CD14-positive monocyte (primary cell): Measurements from ENCODE around the gene FOCAD. TPM values are rescaled to one million over a fixed set of nuclear protein-coding genes. Genes with fewer than 3 reads are reported as not detected.
"Not testable (repeated sequence)": the region's sequence is repeated elsewhere in the genome, so short reads cannot be mapped to it uniquely, and the experiment has no call there.

Experiments
- DNase-seq, 3 donors: peaks; one replicate each; pipeline ENCODE4 v3.0.0-alpha.2; 2011 to 2022
- H2AFZ ChIP-seq: 2 replicates; pipeline ENCODE4 v1.6.0; 2012; ENCODE audit warnings: mild to moderate bottlenecking, low read depth, low read length, inconsistent platforms; ENCODE audit not compliant: insufficient read depth, poor library complexity, severe bottlenecking
- H3K27ac ChIP-seq, 2 donors: 1 replicate in 1 of 2; 2 replicates in 1 of 2; pipeline ENCODE4 v1.5.1; 2012 to 2013; ENCODE audit warnings: low read length in 2 of 2, control low read depth in 1 of 2, inconsistent platforms in 1 of 2, low read depth in 1 of 2, mild to moderate bottlenecking in 1 of 2
- H3K27me3 ChIP-seq, 2 donors: one replicate each; pipeline versions ENCODE4 v1.6.0 to v1.6.1; 2011 to 2013; ENCODE audit warnings: low read length in 2 of 2; ENCODE audit not compliant: control insufficient read depth in 2 of 2, insufficient read depth in 2 of 2
- H3K36me3 ChIP-seq, 2 donors: replicated peaks in 1 of 2; 1 replicate in 1 of 2; 2 replicates in 1 of 2; pipeline versions ENCODE4 v1.5.1 to v1.6.1; 2012 to 2013; ENCODE audit warnings: low read length in 2 of 2, control low read depth in 1 of 2, inconsistent platforms in 1 of 2, mild to moderate bottlenecking in 1 of 2; ENCODE audit not compliant: insufficient read depth in 2 of 2, control insufficient read depth in 1 of 2
- H3K4me1 ChIP-seq, 2 donors: 1 replicate in 1 of 2; 2 replicates in 1 of 2; pipeline versions ENCODE4 v1.5.1 to v1.6.1; 2012 to 2013; ENCODE audit warnings: low read length in 2 of 2, control low read depth in 1 of 2, inconsistent platforms in 1 of 2, mild to moderate bottlenecking in 1 of 2, moderate library complexity in 1 of 2; ENCODE audit not compliant: insufficient read depth in 2 of 2, control insufficient read depth in 1 of 2
- H3K4me2 ChIP-seq: replicated peaks from 2 replicates; pipeline ENCODE3; 2012; ENCODE audit warnings: low read length, moderate library complexity, mild to moderate bottlenecking; ENCODE audit not compliant: poor library complexity, severe bottlenecking; ENCODE audit errors: extremely low read depth
- H3K4me3 ChIP-seq, 3 experiments: fragments of 200-600 bp in 1 of 3; sonication (generic) in 1 of 3; replicated peaks in 1 of 3; 1 replicate in 2 of 3; 2 replicates in 1 of 3; pipeline ENCODE4 v1.5.1; 2011 to 2013; ENCODE audit warnings: low read length in 3 of 3, mild to moderate bottlenecking in 3 of 3, control low read depth in 2 of 3, low read depth in 2 of 3, inconsistent platforms in 1 of 3, moderate library complexity in 1 of 3
- H3K79me2 ChIP-seq: 2 replicates; pipeline ENCODE4 v1.6.0; 2012; ENCODE audit warnings: mild to moderate bottlenecking, control low read depth, inconsistent platforms, low read length, moderate library complexity; ENCODE audit not compliant: insufficient read depth
- H3K9ac ChIP-seq: 2 replicates; pipeline ENCODE4 v1.6.0; 2017; ENCODE audit warnings: low read length, mild to moderate bottlenecking; ENCODE audit not compliant: insufficient read depth, poor library complexity, severe bottlenecking
- H3K9me3 ChIP-seq, 2 donors: replicated peaks in 1 of 2; 1 replicate in 1 of 2; 2 replicates in 1 of 2; pipeline versions ENCODE4 v1.5.1 to v1.6.1; 2012 to 2013; ENCODE audit warnings: low read length in 2 of 2, control low read depth in 1 of 2; ENCODE audit not compliant: control insufficient read depth in 1 of 2, insufficient read depth in 1 of 2
- H4K20me1 ChIP-seq: 2 replicates; pipeline ENCODE4 v1.6.0; 2012; ENCODE audit warnings: mild to moderate bottlenecking, low read length, control low read depth, moderate library complexity; ENCODE audit not compliant: insufficient read depth
- H3K27ac Mint-ChIP-seq, 7 donors: one replicate each; pipeline ENCODE4 v1.8.0; 2020; ENCODE audit warnings: mild to moderate bottlenecking in 7 of 7, mixed read lengths in 7 of 7, moderate library complexity in 6 of 7, inconsistent platforms in 2 of 7
- H3K27me3 Mint-ChIP-seq, 3 donors: one replicate each; pipeline ENCODE4 v1.8.0; 2021 to 2022; ENCODE audit warnings: low read depth in 3 of 3, mild to moderate bottlenecking in 3 of 3, mixed read lengths in 3 of 3, moderate library complexity in 3 of 3, inconsistent platforms in 1 of 3
- H3K36me3 Mint-ChIP-seq, 2 donors: one replicate each; pipeline ENCODE4 v1.8.0; 2020; ENCODE audit warnings: mixed read lengths in 2 of 2, inconsistent platforms in 1 of 2, mild to moderate bottlenecking in 1 of 2
- H3K4me1 Mint-ChIP-seq: one replicate; pipeline ENCODE4 v1.8.0; 2020; ENCODE audit warnings: mild to moderate bottlenecking, mixed read lengths
- H3K4me3 Mint-ChIP-seq, 2 donors: one replicate each; pipeline ENCODE4 v1.8.0; 2020; ENCODE audit warnings: mild to moderate bottlenecking in 2 of 2, mixed read lengths in 2 of 2, moderate library complexity in 1 of 2
- H3K9me3 Mint-ChIP-seq, 7 donors: one replicate each; pipeline ENCODE4 v1.8.0; 2020 to 2022; ENCODE audit warnings: mixed read lengths in 7 of 7, mild to moderate bottlenecking in 6 of 7, moderate library complexity in 6 of 7, inconsistent platforms in 2 of 7
- WGBS: methylation state at CpG from one replicate; pipeline ENCODE4 v1.1.5; 2013; ENCODE audit warnings: missing lambda C conversion rate; ENCODE audit not compliant: insufficient coverage; 5-methylcytosine and 5-hydroxymethylcytosine counted together
- intact Hi-C, 2 donors: fragments of 100-400 bp; cut with micrococcal nuclease; formaldehyde crosslinking; loops; one replicate each; pipeline versions ENCODE4 v1.15.0 to v1.15.1; 2023
- polyA plus RNA-seq, 3 donors: library from polyadenylated mRNA; depleted of rRNA in 1 of 3; unstranded in 2 of 3; stranded (reverse) in 1 of 3; fragments of 300-500 nt in 2 of 3; fragments of >200 nt in 1 of 3; fragmentation: Illumina TruSeq in 2 of 3; gene quantifications; 1 replicate in 2 of 3; 2 replicates in 1 of 3; pipeline ENCODE4 v1.2.3, GENCODE V29; 2012 to 2021
- TF ChIP-seq, protein P1 (sequence below): fragments of 200-600 bp; IDR thresholded peaks from one replicate; pipeline ENCODE4 v1.8.0; 2022; ENCODE audit warnings: antibody characterized with exemption, mild to moderate bottlenecking

Gene FOCAD
- polyA plus RNA-seq, 3 donors: 4.9 to 6.3 (median 5.1) TPM

DNA sequence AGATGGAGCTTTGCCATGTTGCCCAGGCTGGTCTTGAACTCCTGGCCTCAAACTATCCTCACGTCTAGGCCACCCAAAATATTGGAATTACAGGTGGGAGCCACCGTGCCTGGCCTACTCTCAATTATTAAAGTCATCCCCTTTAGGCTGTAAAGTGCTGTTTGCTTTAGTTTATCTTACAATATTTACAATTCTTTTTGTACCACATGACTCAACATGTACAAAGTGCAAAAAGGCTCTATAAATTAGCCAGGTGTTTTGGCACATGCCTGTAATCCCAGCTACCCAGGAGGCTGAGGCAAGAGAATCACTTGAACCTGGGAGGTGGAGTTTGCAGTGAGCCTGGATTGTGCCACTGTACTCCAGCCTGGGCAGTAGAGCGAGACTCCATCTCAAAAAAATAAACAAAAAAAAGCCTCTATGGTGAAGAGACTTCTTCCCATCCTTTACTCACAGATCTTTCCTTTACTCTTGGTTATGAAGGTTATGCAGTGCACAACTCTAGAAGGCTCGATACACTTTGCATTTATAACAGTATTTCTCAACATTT, 33.2 kb upstream of the FOCAD start:
- WGBS: no CpG with 5 or more reads among the region's 4 CpGs
- no peak for DNase-seq
- no peak overlapping the region for H2AFZ ChIP-seq
- no peaks in the 10 kb centered on the region for H3K4me1 ChIP-seq
- H3K27ac ChIP-seq: no peak overlapping the region
- Mint-ChIP-seq H3K36me3 (no peaks in the 10 kb centered on the region), H3K4me1 (peaks cover 2% of the 10 kb centered on the region), H3K27ac (no peak overlapping the region), H3K27me3 (peaks cover 0 to 3% (median 2%) of the 10 kb centered on the region in 3 donors), H3K4me3 (no peak overlapping the region), H3K9me3 (peaks cover 0 to 5% (median 0%) of the 10 kb centered on the region in 7 donors)
- H3K79me2 ChIP-seq: no peaks in the 10 kb centered on the region
- no peaks in the 10 kb centered on the region for H3K9me3 ChIP-seq
- H3K36me3 ChIP-seq: no peaks in the 10 kb centered on the region
- intact Hi-C loops: no loop called here
- TF ChIP-seq, protein P1, sequence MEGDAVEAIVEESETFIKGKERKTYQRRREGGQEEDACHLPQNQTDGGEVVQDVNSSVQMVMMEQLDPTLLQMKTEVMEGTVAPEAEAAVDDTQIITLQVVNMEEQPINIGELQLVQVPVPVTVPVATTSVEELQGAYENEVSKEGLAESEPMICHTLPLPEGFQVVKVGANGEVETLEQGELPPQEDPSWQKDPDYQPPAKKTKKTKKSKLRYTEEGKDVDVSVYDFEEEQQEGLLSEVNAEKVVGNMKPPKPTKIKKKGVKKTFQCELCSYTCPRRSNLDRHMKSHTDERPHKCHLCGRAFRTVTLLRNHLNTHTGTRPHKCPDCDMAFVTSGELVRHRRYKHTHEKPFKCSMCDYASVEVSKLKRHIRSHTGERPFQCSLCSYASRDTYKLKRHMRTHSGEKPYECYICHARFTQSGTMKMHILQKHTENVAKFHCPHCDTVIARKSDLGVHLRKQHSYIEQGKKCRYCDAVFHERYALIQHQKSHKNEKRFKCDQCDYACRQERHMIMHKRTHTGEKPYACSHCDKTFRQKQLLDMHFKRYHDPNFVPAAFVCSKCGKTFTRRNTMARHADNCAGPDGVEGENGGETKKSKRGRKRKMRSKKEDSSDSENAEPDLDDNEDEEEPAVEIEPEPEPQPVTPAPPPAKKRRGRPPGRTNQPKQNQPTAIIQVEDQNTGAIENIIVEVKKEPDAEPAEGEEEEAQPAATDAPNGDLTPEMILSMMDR: no peak
- no peaks in the 10 kb centered on the region for H3K27me3 ChIP-seq
- no peak overlapping the region for H3K9ac ChIP-seq
- no peaks in the 10 kb centered on the region for H4K20me1 ChIP-seq
- H3K4me2 ChIP-seq: no peak overlapping the region
- no peak overlapping the region for H3K4me3 ChIP-seq

GRCh38 chr9:20651939-20652338, 32.1 kb upstream of the FOCAD start:
- H4K20me1 ChIP-seq: no peaks in the 10 kb centered on the region
- H3K9ac ChIP-seq: no peak overlapping the region
- H3K27ac ChIP-seq: no peak overlapping the region
- no peaks in the 10 kb centered on the region for H3K9me3 ChIP-seq
- H3K4me1 ChIP-seq: no peaks in the 10 kb centered on the region
- no peak overlapping the region for H3K4me3 Mint-ChIP-seq
- no peaks in the 10 kb centered on the region for H3K79me2 ChIP-seq
- intact Hi-C loops: no loop called here
- DNase-seq: peak in 2 of 3 donors; percentile 15 to 42
- no peak overlapping the region for H3K4me2 ChIP-seq
- peaks cover 2% of the 10 kb centered on the region for H3K4me1 Mint-ChIP-seq
- H3K4me3 ChIP-seq: no peak overlapping the region
- no peaks in the 10 kb centered on the region for H3K27me3 ChIP-seq
- no peaks in the 10 kb centered on the region for H3K36me3 Mint-ChIP-seq
- TF ChIP-seq, protein P1: no peak
- H3K9me3 Mint-ChIP-seq: peaks cover 0 to 5% (median 0%) of the 10 kb centered on the region in 7 donors
- no peak overlapping the region for H3K27ac Mint-ChIP-seq
- WGBS: 60% methylated on average over 1 of the region's 4 CpGs
- H2AFZ ChIP-seq: no peak overlapping the region
- no peaks in the 10 kb centered on the region for H3K36me3 ChIP-seq
- H3K27me3 Mint-ChIP-seq: peaks cover 0 to 3% (median 2%) of the 10 kb centered on the region in 3 donors

GRCh38 chr9:20658246-20658667, 25.8 kb upstream of the FOCAD start:
- H3K36me3 Mint-ChIP-seq, H3K27me3 ChIP-seq, DNase-seq, H3K4me1 Mint-ChIP-seq, H3K79me2 ChIP-seq, H3K9me3 Mint-ChIP-seq, H3K9ac ChIP-seq, H3K27ac ChIP-seq, H3K27me3 Mint-ChIP-seq, intact Hi-C loops, H3K36me3 ChIP-seq, H3K9me3 ChIP-seq, H4K20me1 ChIP-seq: not testable (repeated sequence)
- Mint-ChIP-seq H3K4me3 (peak overlapping the region; percentile 84), H3K27ac (peak overlapping the region in 1 of 7 donors; percentile 37)
- Histone ChIP-seq H3K4me1 (peaks cover 4 to 11% of the 10 kb centered on the region in 2 donors), H2AFZ (peak overlapping the region; percentile 1), H3K4me2 (peak overlapping the region; percentile 42), H3K4me3 (peak overlapping the region; percentile 16 to 56 (median 23))
- WGBS: 26% methylated on average over 5 of the region's 27 CpGs
